ENCODE results near the gene GCNT4.

DNA sequence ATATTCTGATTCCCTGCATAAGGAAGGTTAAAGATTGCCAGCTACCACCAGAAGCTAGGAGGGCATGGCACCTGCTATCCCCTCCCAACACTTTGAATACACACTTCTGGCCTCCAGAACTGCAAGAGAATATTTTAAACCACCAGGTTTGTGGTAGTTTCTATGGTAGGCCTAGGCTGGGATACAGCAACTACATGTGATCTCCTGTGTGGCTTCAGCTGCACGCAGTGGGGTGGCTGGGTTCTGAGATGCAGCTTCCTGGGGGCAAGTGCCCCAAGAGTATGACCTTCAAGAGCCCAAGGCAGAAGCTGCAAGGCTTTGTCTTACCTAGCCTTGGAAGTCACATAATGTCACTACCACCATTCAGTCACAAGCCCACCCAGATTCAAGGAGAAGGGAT lies 39.6 kb downstream of the GCNT4 start:
- TF ChIP-seq, protein P1, sequence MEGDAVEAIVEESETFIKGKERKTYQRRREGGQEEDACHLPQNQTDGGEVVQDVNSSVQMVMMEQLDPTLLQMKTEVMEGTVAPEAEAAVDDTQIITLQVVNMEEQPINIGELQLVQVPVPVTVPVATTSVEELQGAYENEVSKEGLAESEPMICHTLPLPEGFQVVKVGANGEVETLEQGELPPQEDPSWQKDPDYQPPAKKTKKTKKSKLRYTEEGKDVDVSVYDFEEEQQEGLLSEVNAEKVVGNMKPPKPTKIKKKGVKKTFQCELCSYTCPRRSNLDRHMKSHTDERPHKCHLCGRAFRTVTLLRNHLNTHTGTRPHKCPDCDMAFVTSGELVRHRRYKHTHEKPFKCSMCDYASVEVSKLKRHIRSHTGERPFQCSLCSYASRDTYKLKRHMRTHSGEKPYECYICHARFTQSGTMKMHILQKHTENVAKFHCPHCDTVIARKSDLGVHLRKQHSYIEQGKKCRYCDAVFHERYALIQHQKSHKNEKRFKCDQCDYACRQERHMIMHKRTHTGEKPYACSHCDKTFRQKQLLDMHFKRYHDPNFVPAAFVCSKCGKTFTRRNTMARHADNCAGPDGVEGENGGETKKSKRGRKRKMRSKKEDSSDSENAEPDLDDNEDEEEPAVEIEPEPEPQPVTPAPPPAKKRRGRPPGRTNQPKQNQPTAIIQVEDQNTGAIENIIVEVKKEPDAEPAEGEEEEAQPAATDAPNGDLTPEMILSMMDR (IDR thresholded peaks at IDR 0.05; ENCODE audit: low read length), result no peak
- no peak for TF ChIP-seq EZH2 (IDR thresholded peaks at IDR 0.05; ENCODE audit: borderline replicate concordance, low read length)

Measured in OCI-LY1 (cell line).